ENCODE measurements around the gene ALK. TPM values are rescaled to one million over a fixed set of nuclear protein-coding genes. Genes with fewer than 3 reads are reported as not detected.

ALK gene
- total and polyA plus RNA-seq, 2 experiments from 2014 or later, result 0.35 TPM; not detected in 1

DNA sequence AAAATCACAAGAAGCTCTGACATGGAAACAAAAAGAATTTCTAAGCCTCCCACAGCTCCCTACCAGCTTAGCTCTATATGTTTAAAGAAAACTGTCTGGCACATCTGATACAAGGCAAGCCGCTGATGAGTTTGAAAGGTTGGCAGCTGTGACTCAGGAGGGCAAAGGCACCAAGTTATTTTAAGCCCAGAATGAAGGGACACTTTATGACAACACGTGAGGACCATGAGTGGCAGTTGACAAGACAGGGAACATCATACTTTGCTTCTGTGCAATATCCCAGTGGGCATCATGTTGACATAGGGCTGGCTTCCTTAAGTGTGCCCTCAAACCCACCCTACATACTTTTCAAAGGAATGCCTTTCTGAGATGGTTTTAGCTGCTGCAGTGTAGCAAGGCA, 533.3 kb downstream of the ALK start (continued):
- TF ChIP-seq CTCF (conservative IDR thresholded peaks at IDR 0.05; ENCODE audit: low read depth in 2 of 2), result no peak
- TF ChIP-seq POLR2AphosphoS5 (IDR thresholded peaks at IDR 0.05; ENCODE audit: low read depth), result no peak
- no peak for TF ChIP-seq JUNB (IDR thresholded peaks at IDR 0.05; ENCODE audit: unreplicated experiment)
- no peak for TF ChIP-seq REST (IDR thresholded peaks at IDR 0.05; ENCODE audit: unreplicated experiment)
- no peak for TF ChIP-seq EZH2 (IDR thresholded peaks at IDR 0.05; ENCODE audit: low read depth, unreplicated experiment)

GRCh38 chr2:29382486-29382885, 538.9 kb downstream of the ALK start:
- H3K27ac ChIP-seq (ENCODE audit: low read depth), result no peak overlapping the region

More at GRCh38 chr2:29382486-29382885, 538.9 kb downstream of the ALK start:
- H3K79me2 ChIP-seq (replicated peaks; ENCODE audit: insufficient read depth), result no peaks in the 10 kb centered on the region
- DNase-seq (ENCODE audit: low spot score), result no peak
- no peaks in the 10 kb centered on the region for H3K9me3 Mint-ChIP-seq
- H3K27me3 ChIP-seq (ENCODE audit: insufficient read depth), result no peaks in the 10 kb centered on the region
- H3K27me3 Mint-ChIP-seq (ENCODE audit: insufficient read depth, low read depth, poor library complexity), result no peaks in the 10 kb centered on the region
- ATAC-seq, result no peak
- H3K9me2 ChIP-seq (ENCODE audit: insufficient read depth), result no peaks in the 10 kb centered on the region
- H3K4me3 ChIP-seq, result no peak overlapping the region
- H3F3A ChIP-seq (replicated peaks; ENCODE audit: low read depth), result no peaks in the 10 kb centered on the region
- no peaks in the 10 kb centered on the region for H3K4me1 ChIP-seq (ENCODE audit: insufficient read depth)
- H4K20me1 ChIP-seq (replicated peaks; ENCODE audit: insufficient read depth), result no peaks in the 10 kb centered on the region
- TF ChIP-seq EZH2 (IDR thresholded peaks at IDR 0.05; ENCODE audit: low read depth, unreplicated experiment) (no peak), EZH2phosphoT487 (IDR thresholded peaks at IDR 0.05; ENCODE audit: unreplicated experiment) (no peak), ZNF114 (CRISPR knock-in tag; IDR thresholded peaks at IDR 0.05) (no peak), CTCF (conservative IDR thresholded peaks at IDR 0.05; ENCODE audit: low read depth in 2 of 2) (no peak), JUNB (IDR thresholded peaks at IDR 0.05; ENCODE audit: unreplicated experiment) (no peak), POLR2AphosphoS5 (IDR thresholded peaks at IDR 0.05; ENCODE audit: low read depth) (no peak), STAT1 (IDR thresholded peaks at IDR 0.05; ENCODE audit: unreplicated experiment) (no peak), NANOG (IDR thresholded peaks at IDR 0.05; ENCODE audit: borderline replicate concordance) (no peak), ZNF331 (CRISPR knock-in tag; IDR thresholded peaks at IDR 0.05; ENCODE audit: low read depth) (no peak)
- TF ChIP-seq, protein P1, sequence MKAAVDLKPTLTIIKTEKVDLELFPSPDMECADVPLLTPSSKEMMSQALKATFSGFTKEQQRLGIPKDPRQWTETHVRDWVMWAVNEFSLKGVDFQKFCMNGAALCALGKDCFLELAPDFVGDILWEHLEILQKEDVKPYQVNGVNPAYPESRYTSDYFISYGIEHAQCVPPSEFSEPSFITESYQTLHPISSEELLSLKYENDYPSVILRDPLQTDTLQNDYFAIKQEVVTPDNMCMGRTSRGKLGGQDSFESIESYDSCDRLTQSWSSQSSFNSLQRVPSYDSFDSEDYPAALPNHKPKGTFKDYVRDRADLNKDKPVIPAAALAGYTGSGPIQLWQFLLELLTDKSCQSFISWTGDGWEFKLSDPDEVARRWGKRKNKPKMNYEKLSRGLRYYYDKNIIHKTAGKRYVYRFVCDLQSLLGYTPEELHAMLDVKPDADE (IDR thresholded peaks at IDR 0.05), result no peak
- H3K36me3 ChIP-seq (ENCODE audit: insufficient read depth), result no peaks in the 10 kb centered on the region
- no peak overlapping the region for H3K4me2 ChIP-seq
- H3K4me1 Mint-ChIP-seq, result no peaks in the 10 kb centered on the region
- H2AFZ ChIP-seq, result no peak overlapping the region
- H3K27ac Mint-ChIP-seq, result no peak overlapping the region
- H3K4me3 Mint-ChIP-seq, result no peak overlapping the region
- H3K36me3 Mint-ChIP-seq (ENCODE audit: low read depth), result no peaks in the 10 kb centered on the region; the same call in 2 of the 3 replicates
